ENCODE data around the gene DEFB108B. TPM values are rescaled to one million over a fixed set of nuclear protein-coding genes. Genes with fewer than 3 reads are reported as not detected.
A peak's percentile ranks its signal among the peaks of the same experiment; 100 is the strongest.
"Not testable (repeated sequence)": the region's sequence is repeated elsewhere in the genome, so short reads cannot be mapped to it uniquely, and the experiment has no call there.

The DEFB108B gene, protein sequence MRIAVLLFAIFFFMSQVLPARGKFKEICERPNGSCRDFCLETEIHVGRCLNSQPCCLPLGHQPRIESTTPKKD
- not detected for total RNA-seq (2021; fragmentation: NEBNext Ultra II Directional; extraction: Animal tissue kit (Norgen Biotek cat#: 25700))
- long read RNA-seq = 0 reads

DNA sequence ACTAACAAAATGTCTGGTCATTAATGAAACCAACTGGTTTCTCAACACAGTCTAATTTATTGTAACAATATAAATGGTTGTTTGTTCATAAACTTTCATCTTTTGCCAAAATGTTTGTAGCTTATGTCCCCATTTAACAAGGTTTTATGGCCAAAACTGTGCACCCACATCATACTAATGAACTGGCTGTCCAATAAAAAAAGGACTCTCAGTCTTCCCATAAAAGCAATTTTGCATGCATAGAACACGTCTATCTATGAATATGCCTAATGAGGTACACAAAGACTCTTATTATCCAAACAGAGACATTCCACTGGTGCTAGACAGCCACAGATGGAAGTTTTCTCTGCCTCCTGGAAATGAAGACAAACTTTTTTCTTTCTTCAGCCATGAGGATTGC lies at the start of gene DEFB108B:
Gene DEFB108B (plus strand): TSS at position 390 of the 400 bp plus-strand sequence. CDS start 0 bp downstream, at position 390.
- H3K27me3 Mint-ChIP-seq (ENCODE audit: insufficient read depth) = peaks cover 17% of the 10 kb centered on the region
- H3K27ac Mint-ChIP-seq; DNase-seq; H3K9me3 Mint-ChIP-seq; H3K36me3 Mint-ChIP-seq (ENCODE audit: low read depth); H3K4me1 Mint-ChIP-seq (ENCODE audit: low read depth); H3K4me3 Mint-ChIP-seq: not testable (repeated sequence)

DNA sequence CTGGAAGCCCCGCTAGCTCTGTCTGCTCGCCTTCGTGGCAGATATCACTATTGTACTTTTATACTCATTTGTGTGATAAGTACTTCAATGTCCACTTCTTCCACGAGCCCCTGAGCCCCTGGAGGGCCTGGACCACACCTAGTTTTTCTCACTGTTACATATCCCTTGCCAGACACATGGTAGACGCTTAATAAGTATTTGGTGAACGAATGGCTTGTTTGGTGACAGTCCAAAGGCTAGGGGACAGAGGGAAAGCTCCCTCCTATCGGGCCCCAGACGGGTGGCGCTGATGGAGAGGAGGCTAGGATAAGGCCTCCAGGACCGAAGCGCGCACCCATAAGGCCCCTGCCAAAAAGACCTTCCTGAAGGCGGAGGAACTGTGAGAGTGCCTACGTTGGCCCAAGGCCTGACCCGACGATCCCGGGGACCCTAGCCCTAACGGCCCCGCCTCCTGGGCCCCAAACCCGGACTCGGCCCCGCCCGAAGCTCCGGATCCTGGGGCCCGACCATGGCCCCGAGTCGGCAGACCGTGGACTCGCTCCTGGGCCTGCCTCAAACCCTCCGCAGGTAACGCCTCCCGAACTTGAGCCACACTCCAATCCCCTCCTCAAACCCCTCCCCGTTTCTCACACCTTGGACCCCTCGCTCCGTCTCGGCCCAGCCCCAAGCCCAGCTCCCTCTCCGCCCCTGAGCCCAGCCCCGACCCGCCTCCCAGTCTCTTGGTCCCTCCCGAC lies 46.7 kb upstream of the DEFB108B start:
- not testable (repeated sequence) for DNase-seq
- Mint-ChIP-seq H3K4me3 (peak overlapping the region; percentile 94), H3K4me1 (ENCODE audit: low read depth) (peaks cover 43% of the 10 kb centered on the region)

DNA sequence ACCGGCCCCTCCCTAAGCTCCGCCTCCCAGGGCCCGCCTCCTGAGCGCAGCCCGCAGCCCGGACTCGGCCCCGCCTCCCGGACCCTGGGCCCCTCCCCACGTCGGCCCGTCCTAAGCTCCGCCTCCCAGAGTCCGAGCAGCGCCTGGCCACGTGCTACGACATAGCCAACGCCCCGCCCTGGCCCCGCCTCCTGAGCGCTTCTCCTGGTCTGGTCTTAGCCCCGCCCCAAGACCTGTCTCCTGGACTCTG lies 46.2 kb upstream of the DEFB108B start:
- peak overlapping the region; percentile 99 for H3K27ac Mint-ChIP-seq
- not testable (repeated sequence) for H3K27me3 Mint-ChIP-seq (ENCODE audit: insufficient read depth); H3K9me3 Mint-ChIP-seq; H3K36me3 Mint-ChIP-seq (ENCODE audit: low read depth)
- peak; percentile 99 for DNase-seq
- H3K4me1 Mint-ChIP-seq (ENCODE audit: low read depth) = peaks cover 43% of the 10 kb centered on the region
- peak overlapping the region; percentile 94 for H3K4me3 Mint-ChIP-seq

More for the DNA sequence above, 46.7 kb upstream of the DEFB108B start:
- not testable (repeated sequence) for H3K27me3 Mint-ChIP-seq (ENCODE audit: insufficient read depth); H3K36me3 Mint-ChIP-seq (ENCODE audit: low read depth); H3K9me3 Mint-ChIP-seq
- H3K27ac Mint-ChIP-seq = peak overlapping the region; percentile 99

DNA sequence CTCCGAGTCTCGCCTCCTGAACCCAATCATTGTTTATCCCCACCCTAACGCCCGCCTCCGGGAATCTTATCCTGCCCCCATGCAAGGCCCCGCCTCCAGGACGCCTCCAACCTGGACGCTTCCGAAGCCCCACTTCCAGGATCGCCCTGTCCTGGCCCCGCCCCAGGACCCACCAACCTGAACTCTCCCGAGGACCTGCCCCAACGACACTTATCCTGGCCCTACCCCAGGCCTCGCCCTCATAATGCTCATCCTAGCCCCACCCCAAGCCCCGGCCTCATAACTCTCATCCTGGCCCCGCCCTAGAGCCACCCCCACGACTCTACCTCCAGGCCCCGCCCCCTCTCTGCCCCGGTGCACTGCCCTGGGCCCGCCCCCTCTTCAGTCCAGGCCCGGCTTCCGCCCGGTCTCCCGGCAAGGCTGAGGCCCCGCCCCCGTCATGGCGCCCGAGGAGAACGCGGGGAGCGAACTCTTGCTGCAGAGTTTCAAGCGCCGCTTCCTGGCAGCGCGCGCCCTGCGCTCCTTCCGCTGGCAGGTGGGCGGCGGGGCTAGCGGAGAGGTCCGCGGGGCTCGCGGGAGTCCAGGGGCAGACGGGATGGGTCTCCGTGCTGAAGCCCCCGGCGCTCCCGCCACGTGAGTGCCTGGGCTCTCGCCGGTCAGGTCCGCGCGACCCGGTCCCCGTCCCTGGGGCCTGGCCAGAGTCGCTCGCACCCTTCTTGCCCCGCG lies 45.7 kb upstream of the DEFB108B start:
- H3K27me3 Mint-ChIP-seq (ENCODE audit: insufficient read depth) = peaks cover 5% of the 10 kb centered on the region; the same call in 1 of the 2 replicates
- no peak for DNase-seq
- H3K4me3 Mint-ChIP-seq = peak overlapping the region; percentile 94
- H3K9me3 Mint-ChIP-seq = no peaks in the 10 kb centered on the region
- H3K27ac Mint-ChIP-seq = peak overlapping the region; percentile 99
- H3K36me3 Mint-ChIP-seq (ENCODE audit: low read depth) = no peaks in the 10 kb centered on the region
- TF ChIP-seq, protein P1, sequence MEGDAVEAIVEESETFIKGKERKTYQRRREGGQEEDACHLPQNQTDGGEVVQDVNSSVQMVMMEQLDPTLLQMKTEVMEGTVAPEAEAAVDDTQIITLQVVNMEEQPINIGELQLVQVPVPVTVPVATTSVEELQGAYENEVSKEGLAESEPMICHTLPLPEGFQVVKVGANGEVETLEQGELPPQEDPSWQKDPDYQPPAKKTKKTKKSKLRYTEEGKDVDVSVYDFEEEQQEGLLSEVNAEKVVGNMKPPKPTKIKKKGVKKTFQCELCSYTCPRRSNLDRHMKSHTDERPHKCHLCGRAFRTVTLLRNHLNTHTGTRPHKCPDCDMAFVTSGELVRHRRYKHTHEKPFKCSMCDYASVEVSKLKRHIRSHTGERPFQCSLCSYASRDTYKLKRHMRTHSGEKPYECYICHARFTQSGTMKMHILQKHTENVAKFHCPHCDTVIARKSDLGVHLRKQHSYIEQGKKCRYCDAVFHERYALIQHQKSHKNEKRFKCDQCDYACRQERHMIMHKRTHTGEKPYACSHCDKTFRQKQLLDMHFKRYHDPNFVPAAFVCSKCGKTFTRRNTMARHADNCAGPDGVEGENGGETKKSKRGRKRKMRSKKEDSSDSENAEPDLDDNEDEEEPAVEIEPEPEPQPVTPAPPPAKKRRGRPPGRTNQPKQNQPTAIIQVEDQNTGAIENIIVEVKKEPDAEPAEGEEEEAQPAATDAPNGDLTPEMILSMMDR (IDR thresholded peaks at IDR 0.05) = no peak
- peaks cover 43% of the 10 kb centered on the region for H3K4me1 Mint-ChIP-seq (ENCODE audit: low read depth)

DNA sequence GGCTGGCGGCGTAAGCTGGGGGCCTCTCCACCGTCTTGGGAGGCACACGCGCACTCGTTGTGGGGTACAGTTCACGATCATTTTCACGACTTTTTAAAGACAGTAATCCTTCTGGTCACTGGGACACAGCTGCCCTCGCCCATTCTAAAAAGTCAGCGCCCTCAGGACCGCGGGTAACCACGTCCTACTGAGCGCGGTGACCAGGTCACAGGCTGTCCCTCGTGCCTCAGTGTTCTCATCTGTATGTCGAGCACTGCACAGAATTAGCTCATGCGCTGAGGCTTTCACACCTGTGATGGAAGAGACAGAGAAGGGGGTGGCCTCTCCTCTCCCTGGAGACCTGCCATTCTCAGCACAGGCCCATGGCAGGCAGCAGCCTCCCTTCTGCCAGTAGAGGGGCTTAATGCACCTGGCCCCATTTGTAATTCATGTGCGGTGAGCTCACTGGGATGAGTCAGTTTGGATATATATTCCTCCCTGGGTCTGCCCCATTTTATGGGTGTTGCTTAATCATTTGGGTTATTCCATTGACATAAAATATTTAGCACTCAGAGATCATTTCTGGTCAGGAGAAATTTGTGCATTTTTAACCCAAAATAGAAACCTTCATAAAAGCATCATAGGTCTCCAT lies 45.1 kb upstream of the DEFB108B start:
- Mint-ChIP-seq H3K4me1 (ENCODE audit: low read depth) (peaks cover 44% of the 10 kb centered on the region), H3K27ac (peak overlapping the region; percentile 99), H3K4me3 (peak overlapping the region; percentile 94)
- H3K9me3 Mint-ChIP-seq; H3K36me3 Mint-ChIP-seq (ENCODE audit: low read depth); H3K27me3 Mint-ChIP-seq (ENCODE audit: insufficient read depth): not testable (repeated sequence)
- DNase-seq = peak; percentile 75
- TF ChIP-seq, protein P1 (IDR thresholded peaks at IDR 0.05) = peak; percentile 7; the same call in 1 of the 2 replicates

DNA sequence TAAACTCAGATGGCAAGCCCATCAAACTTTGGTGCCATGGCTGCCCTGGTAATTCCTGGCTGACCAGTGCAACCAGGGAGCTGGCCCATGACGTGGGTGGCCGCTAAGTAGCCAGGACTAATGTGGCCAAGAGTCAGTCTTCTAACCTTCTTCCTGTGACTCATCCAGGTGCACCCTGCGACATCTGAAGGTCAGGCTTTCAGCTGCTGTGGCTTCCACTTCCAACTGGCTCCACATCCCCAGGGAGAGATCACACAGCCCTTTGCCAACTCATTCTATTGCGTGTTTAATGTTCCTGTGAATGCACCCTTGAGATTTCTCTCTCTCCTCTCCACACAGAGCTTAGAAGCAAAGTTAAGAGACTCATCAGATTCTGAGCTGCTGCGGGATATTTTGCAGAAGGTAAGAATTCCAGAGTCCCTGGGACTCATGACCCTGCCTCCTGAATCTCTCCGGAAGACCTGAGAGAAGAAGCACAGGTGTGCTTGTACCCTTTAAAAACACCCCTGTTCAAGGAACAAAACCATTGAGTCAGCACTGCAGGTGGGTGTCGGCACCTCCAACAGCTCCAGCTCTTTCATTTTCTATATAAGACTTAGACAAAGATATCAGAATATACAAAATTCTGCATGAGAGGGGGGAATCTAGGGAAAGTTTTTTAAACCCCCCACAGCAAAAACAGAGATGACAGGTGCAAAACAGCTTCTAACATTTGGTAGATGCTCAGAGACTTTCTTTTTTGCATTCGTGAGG lies 43.4 kb upstream of the DEFB108B start:
- peaks cover 41% of the 10 kb centered on the region for H3K4me1 Mint-ChIP-seq (ENCODE audit: low read depth)
- H3K36me3 Mint-ChIP-seq (ENCODE audit: low read depth); DNase-seq; H3K27me3 Mint-ChIP-seq (ENCODE audit: insufficient read depth); H3K27ac Mint-ChIP-seq; H3K4me3 Mint-ChIP-seq; H3K9me3 Mint-ChIP-seq: not testable (repeated sequence)

DNA sequence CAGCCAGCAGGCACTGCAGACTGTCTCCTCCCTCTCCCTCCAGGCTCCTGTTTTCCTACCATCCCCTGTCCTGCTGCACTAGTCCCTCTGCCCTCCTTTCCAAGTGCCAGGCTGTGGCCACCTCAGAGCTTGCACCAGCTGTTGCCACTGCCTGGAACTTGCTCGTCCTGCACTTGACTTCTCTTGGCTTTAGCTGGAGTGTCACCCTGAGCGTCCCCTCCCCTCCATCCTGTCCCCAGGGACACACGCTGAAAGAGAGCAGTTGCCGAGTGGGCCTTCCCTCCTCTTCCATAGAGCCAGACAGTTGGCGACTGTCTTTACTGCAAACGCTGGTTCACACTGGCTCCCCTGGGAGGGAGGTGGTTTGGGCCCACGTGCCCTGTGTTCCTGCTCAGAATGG lies 41.9 kb upstream of the DEFB108B start:
- H3K27ac Mint-ChIP-seq; H3K4me3 Mint-ChIP-seq; H3K36me3 Mint-ChIP-seq (ENCODE audit: low read depth); H3K9me3 Mint-ChIP-seq; H3K27me3 Mint-ChIP-seq (ENCODE audit: insufficient read depth); DNase-seq: not testable (repeated sequence)
- peaks cover 47% of the 10 kb centered on the region for H3K4me1 Mint-ChIP-seq (ENCODE audit: low read depth)

Data from HFFc6 (cell line).